Measurements from ENCODE around the gene GUCD1.

DNA sequence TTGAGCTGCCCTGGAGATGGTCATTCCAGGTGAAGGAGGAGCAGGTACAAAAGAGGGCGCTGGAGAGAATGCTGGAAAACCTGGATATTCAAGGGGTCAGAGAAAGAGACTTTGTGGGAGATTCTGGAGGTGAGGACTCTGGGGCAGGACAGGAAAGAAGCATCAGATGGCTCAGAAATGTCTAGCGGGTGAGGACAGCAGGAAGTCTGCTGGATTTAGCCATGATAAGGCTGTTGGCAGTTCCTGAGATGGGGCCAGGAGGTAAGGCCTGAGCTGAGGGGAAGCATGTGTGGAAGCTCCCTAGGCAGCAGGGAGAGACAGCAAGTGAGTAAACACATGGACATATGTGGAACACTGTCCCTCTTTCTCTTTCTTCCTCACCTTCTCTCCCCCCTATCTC lies 58.3 kb downstream of the GUCD1 start:
- TF ChIP-seq SUZ12 (IDR thresholded peaks at IDR 0.05; ENCODE audit: extremely low read depth, insufficient read depth, insufficient read length), result no peak
- no peak for TF ChIP-seq YY1 (IDR thresholded peaks at IDR 0.05; ENCODE audit: insufficient read depth, insufficient read length)
- no peak for TF ChIP-seq ZNF274 (IDR thresholded peaks at IDR 0.05; ENCODE audit: low read depth, low read length)
